Stimulated activated CD4-positive, alpha-beta T cell treated with anti-CD3 and anti-CD28 coated beads, Interleukin-4, amount 100 ng/mL, for 1 hour (primary cell): Measurements from ENCODE around the gene ANKRD44.
A peak's percentile ranks its signal among the peaks of the same experiment; 100 is the strongest.

Source experiments
- DNase-seq: peaks from one replicate; pipeline ENCODE4 v3.0.0-alpha.2; 2020

Gene ANKRD44

DNA sequence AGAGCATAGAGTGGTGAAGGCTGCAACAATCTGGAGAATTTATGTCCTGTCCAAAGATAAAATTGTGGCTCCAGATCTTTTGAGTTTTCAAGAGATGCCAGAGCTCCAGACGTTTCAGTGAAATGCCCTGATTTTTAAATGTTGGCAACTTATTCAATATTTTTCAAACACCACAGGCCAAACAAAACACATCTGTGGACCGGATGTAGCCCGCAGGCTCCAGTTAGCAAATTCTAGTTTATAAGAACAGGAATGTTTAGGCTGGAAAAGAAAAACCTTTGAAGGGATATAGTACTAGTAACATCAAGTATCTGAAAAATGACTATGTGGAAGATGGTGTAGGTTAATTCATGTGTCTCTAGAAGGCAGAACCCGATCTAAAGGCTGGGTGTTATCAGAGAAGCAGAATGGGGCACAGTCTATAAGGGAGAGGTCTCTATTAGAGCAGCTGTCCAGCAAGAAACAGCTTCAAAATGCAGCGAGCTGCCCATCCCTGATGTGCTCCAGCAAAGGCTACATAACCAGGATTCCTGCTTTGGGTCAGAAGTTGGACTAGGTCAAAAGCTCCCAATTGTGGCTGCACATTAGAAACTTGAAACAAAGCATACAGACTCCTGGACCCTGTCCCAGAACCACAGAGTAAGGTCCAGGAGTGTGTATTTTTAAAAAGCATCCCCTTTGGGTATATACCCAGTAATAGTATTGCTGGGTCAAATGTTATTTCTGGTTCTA lies 105.9 kb downstream of the ANKRD44 start:
- DNase-seq = no peak

DNA sequence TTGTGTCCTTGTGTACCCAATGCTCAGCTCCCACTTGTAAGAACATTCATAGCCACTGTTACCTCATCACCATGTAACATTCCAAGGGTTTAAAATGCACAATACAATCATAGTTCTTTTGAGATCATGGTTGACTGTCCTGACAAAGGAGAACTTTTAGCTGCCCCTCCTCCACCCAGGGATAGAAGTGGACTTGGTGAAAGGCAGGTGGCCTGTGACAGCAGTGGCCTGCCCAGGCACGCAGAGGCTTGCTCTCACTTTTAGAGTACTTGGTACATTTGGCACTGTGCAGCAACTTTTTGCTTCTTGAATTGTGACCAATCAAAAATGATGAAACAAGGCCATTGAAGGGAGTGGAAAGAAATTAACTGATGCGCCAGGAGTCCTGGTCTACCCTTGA lies 108.7 kb downstream of the ANKRD44 start:
- no peak for DNase-seq

DNA sequence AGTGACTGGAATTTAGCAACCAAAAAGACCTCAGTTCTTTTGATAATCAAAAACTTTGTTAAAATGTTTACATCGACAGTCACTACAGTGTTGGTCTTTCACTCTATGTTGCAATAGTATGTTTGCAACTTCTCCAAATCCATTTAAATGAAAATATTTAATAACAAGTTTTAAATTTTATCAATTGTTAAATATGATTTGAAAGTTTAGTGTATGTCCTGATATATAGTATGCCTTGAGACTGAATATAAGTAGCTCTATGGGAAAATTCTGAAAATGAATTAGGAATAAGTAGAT lies 109.9 kb downstream of the ANKRD44 start:
- DNase-seq = no peak

DNA sequence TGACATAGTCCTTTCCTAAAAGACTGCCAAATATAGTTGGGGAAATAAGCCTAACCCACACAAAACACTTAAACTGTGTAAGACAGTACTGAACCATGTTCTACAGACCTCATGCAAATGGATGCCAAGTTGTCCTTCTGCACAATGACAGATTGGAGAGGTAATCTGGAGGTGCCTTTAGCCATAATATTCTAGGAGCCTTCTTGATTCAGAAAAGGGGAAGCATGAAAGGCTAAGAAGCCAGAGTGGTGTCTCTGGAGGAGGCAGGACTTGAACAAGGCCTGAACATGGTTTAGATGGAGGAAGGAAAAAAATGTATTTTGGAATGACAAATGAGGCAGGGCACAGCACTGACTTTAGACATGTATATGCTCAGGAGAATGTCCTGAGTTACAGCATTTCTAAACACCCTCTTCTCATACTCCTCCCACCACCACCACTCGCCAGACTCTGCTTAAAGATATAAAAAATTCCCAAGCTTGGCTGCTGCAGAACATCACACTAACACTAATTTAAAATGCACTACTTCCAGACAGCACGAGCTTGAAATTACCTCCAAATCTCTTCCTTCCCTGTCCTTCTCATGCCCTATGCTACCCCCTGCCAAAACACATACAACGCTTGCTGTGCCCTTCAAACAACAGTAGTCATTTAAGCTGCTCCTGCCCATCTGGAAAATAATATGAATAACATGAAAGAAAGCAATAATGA lies 110.4 kb downstream of the ANKRD44 start:
- no peak for DNase-seq

GRCh38 chr2:197198890-197199289 lies 111.7 kb downstream of the ANKRD44 start:
- DNase-seq = peak; percentile 69

- no peak for DNase-seq
These were observed 112.7 kb downstream of the ANKRD44 start for GRCh38 chr2:197197895-197198311.

GRCh38 chr2:197196541-197197180 lies 113.9 kb downstream of the ANKRD44 start:
- no peak for DNase-seq

DNA sequence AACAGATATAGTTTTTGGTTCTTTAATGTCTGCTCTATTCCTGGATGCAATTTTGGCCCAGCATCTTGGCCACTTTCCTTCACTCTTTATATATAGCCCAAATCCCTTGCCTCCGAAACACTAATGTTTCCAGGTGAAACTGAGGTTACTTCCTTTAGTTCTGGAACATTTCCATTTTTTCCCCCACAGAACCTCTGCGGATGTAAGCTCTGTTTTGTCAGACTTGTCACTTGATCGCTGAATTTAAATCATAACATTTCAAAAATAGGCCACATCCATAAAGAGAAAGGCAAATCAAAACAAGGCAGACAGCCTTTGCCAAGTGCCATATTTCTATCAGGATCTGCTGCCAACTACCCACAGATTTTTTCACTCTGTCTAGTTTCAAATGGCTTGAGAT lies 115.1 kb downstream of the ANKRD44 start:
- no peak for DNase-seq

- DNase-seq = no peak
These were observed 118.6 kb downstream of the ANKRD44 start for GRCh38 chr2:197191940-197192322.

GRCh38 chr2:197191177-197191939 lies 119.2 kb downstream of the ANKRD44 start:
- no peak for DNase-seq

- DNase-seq = no peak
These were observed 120.5 kb downstream of the ANKRD44 start for GRCh38 chr2:197190100-197190432.

GRCh38 chr2:197189426-197190099 lies 121.0 kb downstream of the ANKRD44 start:
- no peak for DNase-seq

- DNase-seq = no peak
These were observed 124.9 kb downstream of the ANKRD44 start for GRCh38 chr2:197185676-197186075.

- DNase-seq = no peak
These were observed 125.5 kb downstream of the ANKRD44 start for GRCh38 chr2:197184959-197185586.

DNA sequence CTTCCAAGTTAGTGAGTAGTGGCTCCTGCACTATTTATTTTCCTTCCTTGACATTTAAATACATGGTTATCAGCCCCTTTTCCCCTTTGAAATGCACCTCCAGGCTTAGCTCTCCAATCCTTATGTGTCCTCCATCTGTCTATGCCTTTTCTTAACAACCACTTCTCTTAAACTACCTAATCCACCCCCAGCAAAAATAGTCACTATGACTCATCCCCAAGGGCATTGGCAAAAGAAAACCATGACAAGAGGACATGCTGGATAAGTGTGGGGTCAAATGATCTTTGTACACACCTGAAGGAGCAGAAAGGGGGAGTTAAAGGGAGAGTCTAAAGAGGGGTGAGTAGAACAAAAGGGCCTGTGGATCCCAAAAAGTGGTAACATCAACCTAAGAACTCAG lies 127.2 kb downstream of the ANKRD44 start:
- DNase-seq = no peak

- DNase-seq = no peak
These were observed 127.9 kb downstream of the ANKRD44 start for GRCh38 chr2:197182668-197183067.

GRCh38 chr2:197181491-197181890 lies 129.1 kb downstream of the ANKRD44 start:
- no peak for DNase-seq

GRCh38 chr2:197179744-197180498 lies 130.7 kb downstream of the ANKRD44 start:
- DNase-seq = no peak

- DNase-seq = no peak
These were observed 134.1 kb downstream of the ANKRD44 start for GRCh38 chr2:197176522-197176921.

DNA sequence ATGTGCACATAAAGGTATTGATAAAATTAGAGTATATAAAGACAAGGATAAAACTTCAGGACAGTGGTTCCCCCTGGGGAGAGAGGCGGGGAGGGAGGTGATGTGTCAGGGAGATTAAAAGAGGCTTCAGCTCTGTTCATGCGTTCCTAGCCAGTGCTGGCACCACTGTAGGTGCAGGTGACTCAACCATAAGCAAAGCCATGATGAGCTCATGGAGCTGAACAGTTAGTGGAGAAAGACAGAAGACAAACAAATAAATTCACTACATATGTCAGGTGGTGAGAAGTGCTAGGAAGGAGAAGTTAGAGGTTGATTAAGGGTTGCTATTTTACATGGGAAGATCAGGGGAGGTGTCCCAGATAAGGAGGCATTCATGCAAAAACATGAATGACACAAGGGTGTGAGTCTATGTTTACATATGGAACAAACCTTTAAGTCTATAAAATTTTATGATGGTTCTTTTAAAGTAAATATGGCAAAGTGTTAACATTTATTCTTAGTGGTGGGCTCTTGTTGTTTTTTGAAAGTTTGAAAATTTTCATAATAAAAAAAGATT lies 136.0 kb downstream of the ANKRD44 start:
- no peak for DNase-seq

DNA sequence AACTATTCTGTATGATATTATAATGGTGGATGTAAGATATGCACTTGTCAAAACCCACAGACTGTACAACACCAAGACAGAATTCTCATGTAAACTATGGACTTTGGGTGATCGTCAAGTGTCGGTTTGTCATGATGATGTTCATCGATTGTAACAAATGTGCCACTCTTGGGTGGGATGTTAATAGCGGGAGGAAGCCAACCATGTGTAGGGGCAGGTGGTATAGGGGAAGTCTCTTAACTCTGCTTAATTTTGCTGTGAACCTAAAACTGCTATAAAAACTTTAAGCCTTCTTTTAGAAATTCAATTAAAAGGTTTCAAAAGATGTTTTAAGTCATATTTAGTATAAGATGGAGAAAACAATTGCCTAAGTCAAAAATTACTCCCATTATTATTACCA lies 139.0 kb downstream of the ANKRD44 start:
- DNase-seq = no peak

DNA sequence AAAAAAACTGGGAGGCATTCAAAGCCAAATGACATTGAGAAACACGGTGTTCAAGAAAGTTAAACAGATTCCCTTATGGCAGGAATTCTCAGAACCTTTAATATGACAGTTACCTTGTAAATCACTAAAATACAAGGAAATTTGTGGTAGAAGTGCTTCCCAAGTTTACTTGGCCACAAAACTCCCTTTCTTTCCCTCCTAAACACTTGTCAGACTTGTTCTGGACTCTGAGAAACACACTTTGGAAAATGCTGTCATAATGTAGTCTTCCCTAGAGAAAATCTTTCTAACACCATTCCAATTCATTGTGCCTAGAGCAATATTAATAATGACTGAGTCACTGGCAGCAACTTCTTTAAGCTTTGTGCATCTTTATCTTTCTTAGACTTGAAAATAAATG lies 140.4 kb downstream of the ANKRD44 start:
- DNase-seq = no peak
